ENCODE measurements around the gene MOB3C. TPM values are rescaled to one million over a fixed set of nuclear protein-coding genes. Genes with fewer than 3 reads are reported as not detected.

Gene MOB3C
- total and polyA plus RNA-seq, 8 donors, result 11.2 to 21.3 (median 14.8) TPM

GRCh38 chr1:46615735-46616134, 876 bp downstream of the MOB3C start:
- Histone ChIP-seq H3K27me3 (no peaks in the 10 kb centered on the region), H3K4me1 (peaks cover 11 to 47% (median 14%) of the 10 kb centered on the region in 3 donors), H3K27ac (peak overlapping the region; percentile 63 to 95 (median 86)), H3K9me3 (no peaks in the 10 kb centered on the region), H3K36me3 (no peaks in the 10 kb centered on the region), H3K4me3 (peak overlapping the region; percentile 67 to 76 (median 72))
- ATAC-seq, result no peak
- peak in 2 of 6 donors; percentile 31 to 43 for DNase-seq
- intact Hi-C loops (cut with DNase I), result no loop called here
- no peak for TF ChIP-seq CTCF (IDR thresholded peaks at IDR 0.05)
- no peak for FAIRE-seq
- WGBS, 2 donors, result 21 to 31% methylated on average over 3 of the region's 3 CpGs

GRCh38 chr1:46615088-46615487, 1.5 kb downstream of the MOB3C start:
- Histone ChIP-seq H3K9me3 (no peaks in the 10 kb centered on the region), H3K4me3 (peak overlapping the region in 3 of 4 donors; percentile 67 to 76 (median 72)), H3K4me1 (peaks cover 11 to 49% (median 14%) of the 10 kb centered on the region in 3 donors), H3K27me3 (no peaks in the 10 kb centered on the region), H3K36me3 (peaks cover 0 to under 1% (median 0%) of the 10 kb centered on the region in 3 donors), H3K27ac (peak overlapping the region in 2 of 4 donors; percentile 62 to 72)
- no peak for TF ChIP-seq CTCF (IDR thresholded peaks at IDR 0.05)
- no peak for DNase-seq
- WGBS, 2 donors, result 65 to 69% methylated on average over 2 of the region's 2 CpGs
- intact Hi-C loops (cut with DNase I), result no loop called here
- no peak for ATAC-seq
- no peak for FAIRE-seq

- peaks cover 0 to 5% (median 3%) of the 10 kb centered on the region in 3 donors for H3K36me3 ChIP-seq
- no peaks in the 10 kb centered on the region for H3K27me3 ChIP-seq
- peaks cover 11 to 49% (median 14%) of the 10 kb centered on the region in 3 donors for H3K4me1 ChIP-seq
- no peak for ATAC-seq
- DNase-seq, result no peak
- H3K27ac ChIP-seq, result peak overlapping the region in 2 of 4 donors; percentile 62 to 72
- TF ChIP-seq CTCF (IDR thresholded peaks at IDR 0.05), result no peak
- no peak overlapping the region for H3K4me3 ChIP-seq
- intact Hi-C loops (cut with DNase I), result no loop called here
- no peaks in the 10 kb centered on the region for H3K9me3 ChIP-seq
- WGBS, 2 donors, result 48 to 64% methylated on average over 2 of the region's 2 CpGs
- FAIRE-seq, result no peak
Measured at GRCh38 chr1:46614604-46614984, 2.0 kb downstream of the MOB3C start.

GRCh38 chr1:46613661-46614603, 2.7 kb downstream of the MOB3C start:
- ATAC-seq (peak; percentile 53 to 72 (median 70)), FAIRE-seq (no peak), DNase-seq (peak; percentile 78 to 93 (median 87))
- intact Hi-C loops (cut with DNase I), result no loop called here
- Histone ChIP-seq H3K27ac (peak overlapping the region; percentile 46 to 72 (median 60)), H3K9me3 (no peaks in the 10 kb centered on the region), H3K4me3 (peak overlapping the region in 2 of 4 donors; percentile 26 to 27), H3K36me3 (peaks cover 0 to 12% (median 10%) of the 10 kb centered on the region in 3 donors), H3K4me1 (peaks cover 11 to 49% (median 14%) of the 10 kb centered on the region in 3 donors), H3K27me3 (no peaks in the 10 kb centered on the region)
- 7 to 8% methylated on average over 15 to 16 of the region's 16 CpGs for WGBS, 2 donors
- TF ChIP-seq CTCF (IDR thresholded peaks at IDR 0.05), result no peak
